DOHH2 (cell line): ENCODE results near the gene DCST1.

Experiments
- H3F3A ChIP-seq: fragments of 200-600 bp; sonication (generic), shearing (Covaris generic); 2 replicates; pipeline ENCODE4 v1.6.0; 2016; ENCODE audit warnings: antibody characterized with exemption, mild to moderate bottlenecking; ENCODE audit not compliant: control insufficient read depth, insufficient read depth
- H3K27ac ChIP-seq: fragments of 200-600 bp; sonication (generic); 2 replicates; pipeline ENCODE4 v1.5.1; 2014; ENCODE audit warnings: low read depth, mild to moderate bottlenecking, low read length, moderate library complexity
- H3K27me3 ChIP-seq: fragments of 200-600 bp; sonication (generic); 2 replicates; pipeline ENCODE4 v1.6.1; 2014; ENCODE audit warnings: mild to moderate bottlenecking, low read length, mixed read lengths; ENCODE audit not compliant: control insufficient read depth
- H3K36me3 ChIP-seq: fragments of 200-600 bp; sonication (generic); 2 replicates; pipeline ENCODE4 v1.6.1; 2014; ENCODE audit warnings: mild to moderate bottlenecking, low read length, moderate library complexity, mixed read lengths; ENCODE audit not compliant: control insufficient read depth
- H3K4me1 ChIP-seq: fragments of 200-600 bp; sonication (generic); 2 replicates; pipeline ENCODE4 v1.6.1; 2014; ENCODE audit warnings: mild to moderate bottlenecking, low read length, mixed read lengths; ENCODE audit not compliant: control insufficient read depth
- H3K4me2 ChIP-seq: fragments of 200-600 bp; sonication (generic); 2 replicates; pipeline ENCODE4 v1.6.0; 2014; ENCODE audit warnings: mild to moderate bottlenecking, low read length, moderate library complexity
- H3K4me3 ChIP-seq: fragments of 200-600 bp; sonication (generic); 2 replicates; pipeline ENCODE4 v1.5.1; 2014; ENCODE audit warnings: mild to moderate bottlenecking, low read length, mixed read lengths
- H3K79me2 ChIP-seq: fragments of 200-600 bp; sonication (generic); 2 replicates; pipeline ENCODE4 v1.6.1; 2014; ENCODE audit warnings: mild to moderate bottlenecking, low read length, mixed read lengths; ENCODE audit not compliant: control insufficient read depth
- H3K9me2 ChIP-seq: fragments of 200-600 bp; sonication (generic); replicated peaks from 2 replicates; pipeline ENCODE4 v1.6.1; 2014; ENCODE audit warnings: mild to moderate bottlenecking, low read length, mixed read lengths; ENCODE audit not compliant: control insufficient read depth
- H3K9me3 ChIP-seq: fragments of 200-600 bp; sonication (generic); 2 replicates; pipeline ENCODE4 v1.6.1; 2014; ENCODE audit warnings: antibody characterized with exemption, low read length, mixed read lengths; ENCODE audit not compliant: control insufficient read depth, insufficient read depth
- H4K20me1 ChIP-seq: fragments of 200-600 bp; sonication (generic); 2 replicates; pipeline ENCODE4 v1.6.0; 2014; ENCODE audit warnings: low read depth, mild to moderate bottlenecking, antibody characterized with exemption, low read length, moderate library complexity; ENCODE audit not compliant: control insufficient read depth, insufficient read depth
- EZH2phosphoT487 ChIP-seq: fragments of 200-600 bp; sonication (generic); IDR thresholded peaks from 2 replicates; pipeline ENCODE4 v1.6.1; 2017; ENCODE audit warnings: borderline replicate concordance, mild to moderate bottlenecking, antibody characterized with exemption, low read length, moderate library complexity, mixed read lengths
- TF ChIP-seq, protein P1 (sequence below): fragments of 200-600 bp; sonication (generic); IDR thresholded peaks from one replicate; pipeline ENCODE4 v1.5.1; 2014; ENCODE audit warnings: antibody characterized with exemption, mild to moderate bottlenecking, low read depth, low read length; ENCODE audit not compliant: poor library complexity, severe bottlenecking

DCST1 gene

DNA sequence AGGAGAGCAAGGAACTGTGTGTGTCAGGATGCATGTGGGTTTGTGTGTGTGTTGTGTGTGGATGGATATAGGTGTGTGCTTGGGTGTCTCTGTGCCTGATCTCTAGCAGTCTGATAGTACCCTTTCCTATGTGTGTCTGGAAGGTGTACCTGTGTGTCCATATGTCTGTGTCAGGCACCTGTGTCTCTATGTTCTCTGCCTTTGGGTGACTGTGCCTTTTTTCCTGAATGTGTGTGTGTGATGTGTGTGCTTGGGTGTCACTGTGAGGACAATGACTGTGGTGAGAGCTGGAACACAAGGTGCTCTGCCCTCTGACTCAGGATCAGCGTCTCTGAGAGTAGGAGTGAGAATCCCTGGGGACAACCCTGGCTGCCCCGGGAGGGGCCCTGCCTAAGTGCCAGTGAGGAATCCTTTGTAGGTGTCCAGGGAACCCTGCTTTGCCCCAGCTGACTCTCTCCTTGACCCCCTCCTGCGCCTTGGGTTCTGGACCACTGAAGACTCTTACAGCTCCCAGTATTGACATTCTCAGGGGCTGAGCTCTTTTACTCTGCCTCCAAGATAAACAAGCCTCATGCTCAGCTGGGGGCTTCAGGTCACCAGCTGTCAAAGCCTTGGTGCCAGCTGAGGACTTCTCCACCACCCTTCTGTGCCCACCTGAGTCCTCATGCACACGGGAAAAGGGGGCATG, 44.3 kb downstream of the DCST1 start:
- Histone ChIP-seq H3K4me1 (peaks cover 87% of the 10 kb centered on the region), H3K9me3 (no peaks in the 10 kb centered on the region), H3F3A (peaks cover 10% of the 10 kb centered on the region; the same call in 1 of the 2 replicates), H3K27me3 (peaks cover 47% of the 10 kb centered on the region), H4K20me1 (no peaks in the 10 kb centered on the region), H3K27ac (no peak overlapping the region), H3K4me2 (no peak overlapping the region; the same call in 1 of the 2 replicates), H3K79me2 (no peaks in the 10 kb centered on the region), H3K36me3 (no peaks in the 10 kb centered on the region), H3K9me2 (no peaks in the 10 kb centered on the region), H3K4me3 (no peak overlapping the region)
- TF ChIP-seq EZH2phosphoT487: no peak
- TF ChIP-seq, protein P1, sequence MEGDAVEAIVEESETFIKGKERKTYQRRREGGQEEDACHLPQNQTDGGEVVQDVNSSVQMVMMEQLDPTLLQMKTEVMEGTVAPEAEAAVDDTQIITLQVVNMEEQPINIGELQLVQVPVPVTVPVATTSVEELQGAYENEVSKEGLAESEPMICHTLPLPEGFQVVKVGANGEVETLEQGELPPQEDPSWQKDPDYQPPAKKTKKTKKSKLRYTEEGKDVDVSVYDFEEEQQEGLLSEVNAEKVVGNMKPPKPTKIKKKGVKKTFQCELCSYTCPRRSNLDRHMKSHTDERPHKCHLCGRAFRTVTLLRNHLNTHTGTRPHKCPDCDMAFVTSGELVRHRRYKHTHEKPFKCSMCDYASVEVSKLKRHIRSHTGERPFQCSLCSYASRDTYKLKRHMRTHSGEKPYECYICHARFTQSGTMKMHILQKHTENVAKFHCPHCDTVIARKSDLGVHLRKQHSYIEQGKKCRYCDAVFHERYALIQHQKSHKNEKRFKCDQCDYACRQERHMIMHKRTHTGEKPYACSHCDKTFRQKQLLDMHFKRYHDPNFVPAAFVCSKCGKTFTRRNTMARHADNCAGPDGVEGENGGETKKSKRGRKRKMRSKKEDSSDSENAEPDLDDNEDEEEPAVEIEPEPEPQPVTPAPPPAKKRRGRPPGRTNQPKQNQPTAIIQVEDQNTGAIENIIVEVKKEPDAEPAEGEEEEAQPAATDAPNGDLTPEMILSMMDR: no peak

DNA sequence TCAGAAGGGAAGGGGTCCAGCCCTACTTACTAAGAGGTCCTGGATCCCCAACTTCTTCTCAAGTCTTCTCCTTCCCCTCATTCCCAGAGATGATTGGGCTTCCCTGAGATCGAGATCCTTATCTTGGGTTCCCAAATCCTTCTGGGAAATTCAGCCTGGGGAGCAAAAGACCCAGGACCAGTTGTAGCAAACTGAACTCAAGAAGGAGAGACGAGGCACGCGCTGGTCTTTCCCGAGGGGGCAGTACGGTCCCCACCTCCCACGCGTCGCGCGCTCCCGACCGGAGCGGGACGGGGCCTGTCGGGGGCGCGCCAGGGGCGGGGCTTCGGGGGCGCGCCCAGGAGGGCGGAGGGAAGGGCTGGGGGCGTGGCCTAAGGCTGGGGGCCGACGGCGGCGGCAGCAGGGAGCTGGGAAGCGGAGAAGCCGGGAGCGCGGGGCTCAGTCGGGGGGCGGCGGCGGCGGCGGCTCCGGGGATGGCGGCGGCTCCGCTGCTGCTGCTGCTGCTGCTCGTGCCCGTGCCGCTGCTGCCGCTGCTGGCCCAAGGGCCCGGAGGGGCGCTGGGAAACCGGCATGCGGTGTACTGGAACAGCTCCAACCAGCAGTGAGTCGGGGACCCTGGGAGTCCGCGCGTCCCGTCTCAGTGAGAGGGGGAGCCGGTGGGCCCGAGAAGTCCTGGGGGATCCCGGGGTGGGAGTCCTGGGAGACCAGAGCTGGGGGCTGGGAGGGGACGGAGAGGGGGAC, 45.0 kb downstream of the DCST1 start, which contains the start of gene EFNA3:
Gene EFNA3, plus strand, starts transcription at position 369 of the 741 bp plus-strand sequence. Its CDS starts 105 bp downstream, at position 474.
- no peaks in the 10 kb centered on the region for H3K9me3 ChIP-seq
- no peaks in the 10 kb centered on the region for H3K79me2 ChIP-seq
- H3K27me3 ChIP-seq: peaks cover 55% of the 10 kb centered on the region
- H3K9me2 ChIP-seq: no peaks in the 10 kb centered on the region
- H4K20me1 ChIP-seq: no peaks in the 10 kb centered on the region
- TF ChIP-seq, protein P1: peak; percentile 14
- TF ChIP-seq EZH2phosphoT487: peak; percentile 71; the same call in 1 of the 2 replicates
- H3K4me2 ChIP-seq: peak within 1 kb of the TSS; percentile 76
- H3K27ac ChIP-seq: no peak within 1 kb of the TSS
- peak within 1 kb of the TSS; percentile 59 for H3K4me3 ChIP-seq
- H3F3A ChIP-seq: peaks cover 7% of the 10 kb centered on the region; the same call in 1 of the 2 replicates
- peaks cover 85% of the 10 kb centered on the region for H3K4me1 ChIP-seq
- H3K36me3 ChIP-seq: no peaks in the 10 kb centered on the region

DNA sequence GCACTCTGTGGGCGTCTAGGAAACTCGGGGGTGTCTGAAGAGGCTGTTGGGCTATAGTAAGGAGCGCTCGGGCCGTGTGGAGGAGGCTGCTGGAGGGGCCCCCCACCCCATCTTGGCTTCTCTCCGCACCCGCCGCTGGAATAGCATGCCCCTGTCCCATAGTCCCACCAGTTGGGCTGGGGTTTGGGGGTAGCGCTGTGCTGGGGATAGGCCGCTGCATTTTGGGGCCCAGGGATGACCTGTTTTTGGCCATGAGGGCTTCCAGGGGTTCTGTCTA, 45.5 kb downstream of the DCST1 start:
- peaks cover 86% of the 10 kb centered on the region for H3K4me1 ChIP-seq
- no peaks in the 10 kb centered on the region for H3K9me2 ChIP-seq
- no peaks in the 10 kb centered on the region for H3K36me3 ChIP-seq
- peak overlapping the region; percentile 76 for H3K4me2 ChIP-seq
- no peaks in the 10 kb centered on the region for H3K79me2 ChIP-seq
- H3K27ac ChIP-seq: no peak overlapping the region
- H3K27me3 ChIP-seq: peaks cover 60% of the 10 kb centered on the region
- peak; percentile 69 for TF ChIP-seq EZH2phosphoT487
- TF ChIP-seq, protein P1: no peak
- peak overlapping the region; percentile 59 for H3K4me3 ChIP-seq
- H4K20me1 ChIP-seq: no peaks in the 10 kb centered on the region
- peaks cover 7% of the 10 kb centered on the region; the same call in 1 of the 2 replicates for H3F3A ChIP-seq
- no peaks in the 10 kb centered on the region for H3K9me3 ChIP-seq
